HG03064 (cell line): ENCODE measurements around the gene IL31RA.

Experiments used
- ATAC-seq: cut with Tn5 transposase; IDR thresholded peaks from one replicate; pipeline ENCODE4 v1.9.1; 2021; ENCODE audit warnings: low read depth; ENCODE audit not compliant: unreplicated experiment

Gene IL31RA

DNA sequence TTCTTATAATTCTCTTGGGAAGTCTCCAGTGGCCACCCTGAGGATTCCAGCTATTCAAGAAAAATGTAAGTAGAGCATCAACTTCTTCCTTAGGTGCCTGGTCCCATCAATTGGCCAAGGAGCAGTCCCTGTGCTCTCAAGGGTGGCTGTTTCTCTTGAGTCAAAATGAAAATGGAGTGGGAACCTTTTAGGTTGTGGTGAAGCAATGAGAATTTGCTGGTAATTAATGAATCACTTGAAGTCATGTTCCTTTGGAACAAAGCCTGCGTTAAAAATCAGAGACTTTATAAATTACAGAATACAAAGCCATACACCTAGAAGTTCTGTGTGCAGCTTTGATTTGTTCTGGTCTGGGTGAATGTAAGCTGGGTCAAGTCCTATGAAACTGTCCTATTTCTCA lies 48.9 kb downstream of the IL31RA start:
- no peak for ATAC-seq

DNA sequence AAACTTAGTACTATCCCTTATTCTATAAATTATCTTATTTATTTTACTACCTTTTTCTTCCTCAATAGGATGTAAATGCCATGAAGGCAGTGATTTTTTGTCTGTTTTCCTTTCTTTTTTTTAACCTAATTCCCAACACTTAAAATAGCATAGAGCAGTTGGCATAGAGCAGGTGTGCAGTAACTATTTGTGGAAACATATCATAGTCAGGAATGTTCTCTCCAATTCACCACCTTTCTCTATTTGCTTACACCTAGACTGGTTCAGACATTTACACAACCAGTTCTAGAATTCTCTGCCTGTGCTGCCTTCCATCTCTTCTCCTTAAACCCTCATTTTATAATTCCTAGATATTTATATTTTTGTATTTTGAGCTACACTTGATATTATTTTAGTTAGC lies 49.6 kb downstream of the IL31RA start:
- ATAC-seq = no peak

DNA sequence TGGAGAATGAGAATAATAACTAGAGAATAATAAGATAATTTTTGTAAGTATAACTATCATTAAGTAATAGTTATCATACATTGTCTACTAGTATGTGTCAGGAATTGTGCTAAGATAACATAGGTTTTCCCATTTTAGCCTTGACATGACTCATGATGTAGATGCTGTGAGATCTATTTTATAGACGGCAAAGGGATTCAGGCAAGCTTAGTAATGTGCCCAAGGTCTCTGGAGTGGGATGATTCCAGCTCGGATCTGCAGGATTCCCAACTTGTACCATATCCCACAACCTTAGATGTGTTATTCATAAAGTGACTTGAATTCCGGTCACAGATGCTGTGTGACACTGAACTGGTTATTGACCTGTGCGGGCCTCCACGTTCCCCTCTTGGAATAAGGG lies 51.5 kb downstream of the IL31RA start:
- ATAC-seq = no peak

DNA sequence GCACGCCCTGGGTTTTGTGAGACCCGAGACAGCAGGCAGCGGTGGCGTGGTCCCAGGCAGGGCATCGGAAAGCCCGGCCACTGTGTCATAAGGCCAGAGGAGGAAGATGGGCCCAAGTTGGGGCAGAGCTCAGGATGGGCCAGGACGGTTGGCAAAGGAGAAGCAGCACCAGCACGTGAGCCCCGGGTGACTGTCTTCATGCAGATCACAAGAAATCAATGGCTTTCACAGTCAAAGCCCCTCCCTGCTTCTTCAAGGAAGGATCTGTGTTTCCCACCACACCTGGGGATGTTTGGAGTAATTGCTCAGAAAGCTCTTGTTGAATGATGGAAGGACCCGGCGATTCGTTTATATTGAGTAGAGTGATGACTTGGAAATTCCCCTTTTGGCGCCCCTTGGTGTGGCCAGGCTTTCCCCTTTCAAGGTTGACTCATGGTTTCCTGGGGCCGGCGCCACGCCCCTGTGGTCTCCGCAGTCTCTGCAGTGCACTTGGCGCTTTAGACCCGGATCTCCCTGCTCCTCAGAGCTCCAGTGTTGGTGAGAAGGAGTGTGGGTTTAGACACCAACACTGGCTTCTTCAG lies 52.1 kb downstream of the IL31RA start:
- peak; percentile 68 for ATAC-seq

DNA sequence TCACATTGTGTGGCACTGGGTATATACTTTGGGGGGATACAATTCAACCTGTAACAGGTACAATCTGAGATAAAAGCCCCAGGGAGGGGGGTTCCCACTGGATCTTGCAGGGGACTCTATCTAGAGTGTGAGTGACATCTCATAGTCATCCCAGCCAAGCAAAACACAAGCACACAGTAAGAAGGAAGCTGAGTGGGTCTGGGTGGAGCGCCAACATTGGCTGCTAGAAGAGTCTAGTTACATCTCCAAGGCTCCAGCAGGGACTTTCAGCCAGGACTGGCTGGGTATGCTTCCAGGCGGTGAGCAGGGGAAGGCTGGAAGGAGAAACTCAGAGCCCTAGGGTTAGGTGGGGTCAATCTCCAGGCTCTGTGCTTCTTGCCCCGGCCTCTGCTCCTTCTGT lies 53.0 kb downstream of the IL31RA start:
- ATAC-seq = no peak

DNA sequence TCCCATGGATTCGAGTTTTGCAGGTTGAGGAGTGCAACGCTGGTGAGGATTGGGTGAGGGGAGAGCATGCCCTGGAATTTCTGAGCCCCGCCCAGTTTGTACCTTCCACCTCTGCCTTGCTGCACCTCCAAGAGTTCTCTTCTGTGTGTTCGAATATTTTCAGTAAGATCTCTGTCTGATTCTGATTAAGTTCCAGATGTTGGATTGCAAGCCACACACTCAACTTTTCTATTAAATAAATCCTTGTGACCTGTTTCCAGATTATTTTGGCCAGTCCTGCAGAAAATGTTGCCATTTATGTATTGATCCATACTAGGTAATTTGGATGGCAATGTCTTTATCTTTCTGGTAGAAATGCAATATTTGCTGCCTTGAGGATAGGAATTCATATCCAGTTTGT lies 54.1 kb downstream of the IL31RA start:
- no peak for ATAC-seq

DNA sequence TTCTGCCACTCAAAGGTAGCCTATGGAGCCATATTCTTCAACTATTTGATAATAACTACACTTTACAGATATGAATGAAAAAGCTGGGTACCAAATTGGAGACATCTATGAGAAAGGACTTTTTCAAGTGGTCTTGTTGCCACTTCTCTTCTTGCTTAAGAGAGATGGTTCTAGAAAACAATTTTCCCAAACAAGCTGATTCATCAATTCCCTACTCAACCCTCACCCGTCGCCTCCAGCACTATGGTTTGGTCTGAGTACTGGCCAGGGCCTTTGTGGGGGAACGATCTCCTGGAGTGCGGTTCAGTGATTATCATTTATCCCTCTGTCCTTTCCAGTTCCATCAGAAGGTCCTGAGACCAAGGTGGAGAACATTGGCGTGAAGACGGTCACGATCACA lies 56.8 kb downstream of the IL31RA start:
- ATAC-seq = no peak

DNA sequence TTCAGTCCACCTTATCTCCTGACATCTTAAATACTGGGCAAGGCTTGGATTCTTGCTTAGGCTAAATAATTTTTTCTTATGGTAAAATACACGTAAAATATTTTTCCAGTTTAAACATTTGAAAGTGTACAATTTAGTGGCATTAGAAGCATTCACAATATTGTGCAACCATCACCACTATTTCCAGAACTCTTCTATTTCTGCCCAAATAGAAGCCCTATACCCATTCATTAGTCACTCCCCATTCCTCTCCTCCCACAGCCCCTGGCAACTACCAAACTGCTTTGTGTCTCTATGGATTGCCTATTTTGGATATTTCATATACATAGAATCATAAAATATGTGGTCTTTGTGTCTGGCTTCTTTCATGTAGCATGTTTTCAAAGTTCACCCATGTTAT lies 57.6 kb downstream of the IL31RA start:
- no peak for ATAC-seq

DNA sequence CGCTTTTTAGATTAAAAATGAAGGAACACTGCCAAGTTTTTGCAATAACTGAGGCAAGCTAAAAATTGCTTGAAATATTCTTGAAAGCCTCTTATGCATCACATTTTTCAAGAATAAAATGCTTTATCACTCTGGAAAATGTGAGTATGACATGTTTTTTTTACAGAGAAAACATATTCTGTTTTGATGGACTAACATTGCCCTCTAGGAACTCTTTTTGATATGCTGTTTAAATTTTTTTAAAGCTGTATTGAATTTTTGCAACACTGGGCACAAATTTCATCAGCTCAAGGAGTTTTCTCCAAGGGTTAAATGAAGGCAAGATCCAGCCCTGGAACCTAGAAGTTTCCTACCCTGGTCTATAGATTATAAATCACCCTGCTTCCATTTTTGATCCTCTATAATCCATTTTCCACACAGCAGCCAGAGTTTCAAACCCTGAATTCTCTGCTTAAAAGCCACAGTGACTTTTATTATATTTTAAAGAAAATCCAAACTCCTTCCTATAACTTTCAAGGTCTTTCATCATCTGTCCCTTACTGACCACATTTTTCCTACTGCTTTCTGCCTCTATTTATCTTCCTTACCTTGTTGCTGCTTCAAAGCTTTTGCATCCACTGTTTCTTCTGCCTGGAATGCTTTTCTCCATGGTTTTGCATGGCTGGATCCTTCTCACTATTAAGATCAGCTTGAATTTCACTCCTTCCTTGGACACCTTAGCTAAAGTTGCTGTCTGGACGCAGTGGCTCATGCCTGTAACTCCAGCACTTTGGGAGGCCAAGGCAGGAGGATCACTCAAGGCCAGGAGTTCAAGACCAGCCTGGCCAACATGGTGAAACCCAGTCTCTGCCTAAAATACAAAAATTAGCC lies 60.9 kb downstream of the IL31RA start:
- no peak for ATAC-seq

DNA sequence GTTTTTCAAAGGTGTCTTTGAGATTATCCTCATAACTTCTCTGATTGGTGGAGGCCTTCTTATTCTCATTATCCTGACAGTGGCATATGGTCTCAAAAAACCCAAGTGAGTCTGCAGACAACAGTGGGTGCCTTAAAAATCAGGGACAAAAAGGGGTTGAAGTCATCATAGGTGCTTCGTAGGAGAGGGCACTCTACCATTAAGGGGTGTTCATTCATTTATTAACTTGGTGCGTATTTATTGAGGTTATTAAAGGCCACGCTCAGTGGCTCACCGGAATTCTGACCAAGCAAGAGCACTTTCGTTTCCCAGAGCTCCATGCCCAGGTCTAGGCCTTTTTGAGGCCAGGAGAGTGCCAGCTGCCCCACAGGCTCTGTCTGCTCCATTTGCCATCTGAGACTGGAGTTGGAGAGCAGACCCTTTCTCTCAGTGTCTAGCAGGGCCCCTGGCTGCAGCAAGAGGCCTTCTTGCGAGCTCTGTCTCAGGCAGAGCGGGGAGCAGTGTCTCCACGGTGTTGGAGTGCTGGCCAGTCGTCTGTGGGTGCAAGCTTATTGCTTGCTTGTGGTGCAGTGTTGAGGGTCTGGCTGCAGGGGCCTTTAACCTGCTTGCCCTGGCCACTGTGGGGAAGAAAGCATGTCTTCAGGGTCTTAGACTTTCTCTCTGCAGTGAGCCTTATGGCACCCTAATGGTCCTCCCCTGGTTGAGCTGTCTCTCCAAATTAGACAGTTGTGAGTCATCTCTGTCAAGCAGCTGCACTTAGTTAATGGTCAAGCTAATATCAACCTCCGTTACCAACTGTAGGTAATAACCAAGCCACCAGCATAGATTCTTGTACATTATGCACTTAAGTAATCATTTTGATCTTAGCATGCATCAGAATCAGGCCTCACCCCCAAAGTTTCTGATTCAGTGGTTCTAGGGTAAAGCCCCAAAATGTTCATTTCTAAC lies 62.6 kb downstream of the IL31RA start:
- ATAC-seq = peak; percentile 96

DNA sequence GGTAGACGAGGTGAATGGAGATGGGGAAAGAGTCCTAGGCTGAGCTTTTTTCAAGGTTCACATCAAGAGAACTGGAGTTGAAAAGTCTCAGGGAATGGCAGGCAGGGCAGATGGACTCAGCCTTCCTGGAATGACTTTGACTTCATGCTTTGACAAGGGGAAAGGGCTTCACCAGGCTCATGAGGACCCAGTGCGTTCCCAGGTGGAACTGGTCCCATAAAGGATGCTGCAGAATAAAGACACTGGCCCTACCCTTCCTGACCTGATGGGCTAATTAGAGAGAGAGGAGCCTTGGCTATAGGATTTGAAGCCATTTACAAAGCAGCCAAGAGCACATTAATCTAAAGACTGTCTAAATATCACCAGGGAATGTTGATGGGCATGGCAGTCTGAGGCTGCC lies 63.8 kb downstream of the IL31RA start:
- no peak for ATAC-seq

DNA sequence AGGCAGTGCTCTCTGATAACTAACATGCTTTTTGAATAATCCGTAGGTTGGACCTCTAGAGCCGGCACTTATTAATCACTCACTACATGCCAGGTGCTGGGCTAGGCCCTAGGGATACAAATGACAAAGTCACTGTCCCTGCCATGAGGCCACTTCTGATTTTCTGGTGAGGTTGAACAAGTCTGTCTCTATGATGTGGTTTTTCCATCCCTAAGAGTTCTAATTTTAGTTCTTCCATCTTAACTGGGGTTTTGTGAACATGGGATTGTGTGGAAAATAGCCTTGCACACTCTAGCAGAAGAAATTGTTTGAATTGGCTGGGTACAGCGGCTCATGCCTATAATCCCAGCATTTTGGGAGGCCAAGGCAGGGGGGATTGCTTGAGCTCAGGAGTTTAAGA lies 64.6 kb downstream of the IL31RA start:
- no peak for ATAC-seq

DNA sequence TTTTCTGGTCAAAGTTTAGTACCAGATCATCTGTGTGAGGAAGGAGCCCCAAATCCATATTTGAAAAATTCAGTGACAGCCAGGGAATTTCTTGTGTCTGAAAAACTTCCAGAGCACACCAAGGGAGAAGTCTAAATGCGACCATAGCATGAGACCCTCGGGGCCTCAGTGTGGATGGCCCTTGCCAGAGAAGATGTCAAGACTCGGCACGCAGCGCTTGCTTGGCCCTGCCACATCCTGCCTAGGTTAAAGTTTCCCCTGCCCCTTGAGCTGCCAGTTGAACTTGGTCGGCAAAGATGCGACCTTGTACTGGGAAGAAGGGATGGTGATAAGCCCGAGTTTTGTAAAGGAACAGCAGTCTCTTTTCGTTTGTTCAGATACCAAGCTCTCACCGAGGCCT lies 65.8 kb downstream of the IL31RA start:
- ATAC-seq = no peak

DNA sequence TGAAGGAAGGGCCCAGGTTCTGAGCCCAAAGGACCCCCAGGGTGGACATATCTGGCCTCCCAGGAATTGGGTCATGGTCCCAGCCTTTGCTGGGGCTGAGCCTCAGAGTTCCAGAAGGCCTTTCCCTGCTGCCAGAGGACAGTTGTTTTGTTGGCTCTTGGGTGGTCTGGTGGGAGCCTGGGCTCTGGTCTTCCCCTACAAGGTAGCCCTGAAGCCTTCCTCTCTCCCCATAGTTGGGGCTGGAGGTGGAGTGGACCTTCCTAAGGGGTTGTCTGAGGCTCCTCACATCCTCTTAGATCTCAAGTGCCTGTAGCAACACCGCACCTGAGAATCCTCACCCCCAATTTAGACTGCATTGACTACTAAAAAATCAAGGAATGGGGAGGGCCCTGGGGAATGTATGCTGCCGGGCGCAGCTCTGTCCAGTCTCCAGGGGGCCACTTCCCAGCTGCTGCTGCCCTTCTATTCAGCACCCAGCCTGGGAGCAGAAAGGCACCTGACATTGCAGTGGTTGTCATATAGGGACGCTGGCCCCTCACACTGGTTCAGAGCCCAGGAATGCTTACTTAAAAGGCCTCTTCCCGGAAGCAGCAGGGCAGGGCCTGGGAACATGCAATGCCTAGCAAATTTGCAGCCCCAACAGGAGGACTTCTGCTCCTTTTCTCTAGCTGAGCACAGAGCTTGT lies 66.4 kb downstream of the IL31RA start:
- no peak for ATAC-seq

DNA sequence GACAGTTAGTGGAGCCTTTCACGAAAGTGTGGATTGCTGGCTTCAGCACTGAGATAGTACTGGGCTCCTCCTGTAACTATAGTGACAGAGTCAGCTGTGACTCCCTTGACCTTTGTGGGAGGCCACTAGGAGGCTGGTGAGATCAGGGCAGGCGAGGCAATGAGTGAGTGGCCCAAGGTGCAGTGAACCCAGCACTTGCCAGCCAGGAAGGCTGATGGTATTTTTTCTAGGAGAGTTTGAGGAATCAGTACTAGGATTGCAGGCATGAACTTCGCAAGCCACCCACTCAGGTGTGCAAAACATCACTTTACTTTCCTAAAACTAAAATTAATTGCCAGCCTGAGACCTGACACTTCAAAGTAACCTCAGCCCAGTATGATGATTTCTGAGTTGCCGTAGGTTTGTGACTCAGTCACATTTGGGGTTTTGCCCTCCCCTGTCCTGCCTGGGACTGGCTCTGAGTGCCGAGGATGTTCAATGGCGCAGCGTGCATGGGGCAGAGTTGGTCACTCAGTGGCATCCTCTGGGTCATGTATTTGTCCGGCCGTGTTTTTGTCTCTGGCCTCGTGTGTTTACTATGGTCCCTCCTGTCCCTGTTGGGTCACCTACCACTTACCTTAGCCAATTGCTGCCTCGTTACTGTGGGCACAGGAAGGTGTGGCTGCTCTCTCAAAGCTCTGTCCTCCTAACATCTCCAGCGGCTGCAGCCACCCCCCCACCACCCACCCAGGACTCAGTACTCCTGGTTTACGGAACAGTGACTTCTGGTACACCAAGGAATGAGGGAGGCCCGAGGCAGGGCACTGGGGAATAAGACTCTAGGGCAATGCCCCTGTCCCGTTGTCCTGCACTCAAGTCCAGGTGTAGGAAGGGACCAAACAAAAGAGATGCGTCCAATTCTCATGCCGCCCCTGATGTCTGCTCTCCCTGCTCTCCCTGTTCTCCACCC lies 67.2 kb downstream of the IL31RA start:
- ATAC-seq = no peak

DNA sequence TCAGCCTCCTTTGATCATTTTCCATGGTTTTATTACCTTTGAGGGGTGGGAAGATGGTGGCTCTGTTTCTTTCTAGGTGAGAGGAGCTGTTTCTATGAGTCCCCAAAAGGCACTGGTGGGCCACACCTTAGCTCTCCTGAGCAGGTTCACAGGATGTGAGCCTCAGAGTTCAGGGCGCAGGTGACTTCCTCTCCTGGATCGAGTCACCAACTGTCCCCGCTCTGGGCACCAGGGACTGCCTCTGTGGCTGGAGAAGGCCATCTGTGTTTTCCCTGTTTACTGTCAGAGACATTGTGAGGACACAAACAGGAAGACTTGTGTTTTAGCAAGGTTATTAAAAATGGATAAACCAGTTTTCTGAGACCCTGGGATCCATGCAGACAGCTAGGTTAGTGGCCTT lies 68.5 kb downstream of the IL31RA start:
- ATAC-seq = no peak

DNA sequence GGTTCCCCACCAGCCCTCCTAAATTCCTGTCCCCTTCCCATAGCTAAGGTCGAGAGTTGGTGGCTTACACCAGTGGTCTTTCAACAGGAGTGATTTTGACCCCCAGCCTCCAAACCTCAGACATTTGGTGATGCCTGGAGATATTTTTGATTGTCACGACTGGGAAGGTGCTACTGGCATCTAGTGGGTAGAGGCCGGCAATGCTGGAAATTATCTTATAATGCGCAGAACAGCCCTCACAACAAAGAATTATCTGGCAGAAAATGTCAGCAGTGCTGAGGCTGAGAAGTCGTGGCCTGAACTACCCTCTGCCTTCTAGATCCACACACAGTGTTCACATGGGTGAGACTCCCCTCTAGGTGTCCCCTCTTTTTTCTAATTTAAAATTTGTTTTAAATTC lies 69.6 kb downstream of the IL31RA start:
- no peak for ATAC-seq

DNA sequence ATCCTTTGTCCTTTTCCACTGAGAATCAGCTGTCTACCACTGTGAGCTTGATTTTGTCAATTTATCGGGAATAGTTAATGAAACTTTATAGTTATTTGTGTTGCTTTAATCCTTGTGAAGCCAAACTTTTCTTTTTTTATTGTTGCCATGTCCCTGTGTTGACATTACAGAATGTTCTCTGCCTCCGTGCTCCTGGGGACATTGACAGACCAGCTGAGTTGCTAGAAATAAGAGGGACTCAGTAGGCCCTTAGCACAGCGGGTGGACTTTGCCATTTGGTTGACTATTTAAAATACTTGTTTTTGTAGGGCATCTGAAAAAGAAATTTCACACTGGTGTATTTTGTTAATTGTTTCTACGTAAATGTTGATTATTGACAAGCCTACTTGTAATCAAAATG lies 70.5 kb downstream of the IL31RA start:
- ATAC-seq = no peak

DNA sequence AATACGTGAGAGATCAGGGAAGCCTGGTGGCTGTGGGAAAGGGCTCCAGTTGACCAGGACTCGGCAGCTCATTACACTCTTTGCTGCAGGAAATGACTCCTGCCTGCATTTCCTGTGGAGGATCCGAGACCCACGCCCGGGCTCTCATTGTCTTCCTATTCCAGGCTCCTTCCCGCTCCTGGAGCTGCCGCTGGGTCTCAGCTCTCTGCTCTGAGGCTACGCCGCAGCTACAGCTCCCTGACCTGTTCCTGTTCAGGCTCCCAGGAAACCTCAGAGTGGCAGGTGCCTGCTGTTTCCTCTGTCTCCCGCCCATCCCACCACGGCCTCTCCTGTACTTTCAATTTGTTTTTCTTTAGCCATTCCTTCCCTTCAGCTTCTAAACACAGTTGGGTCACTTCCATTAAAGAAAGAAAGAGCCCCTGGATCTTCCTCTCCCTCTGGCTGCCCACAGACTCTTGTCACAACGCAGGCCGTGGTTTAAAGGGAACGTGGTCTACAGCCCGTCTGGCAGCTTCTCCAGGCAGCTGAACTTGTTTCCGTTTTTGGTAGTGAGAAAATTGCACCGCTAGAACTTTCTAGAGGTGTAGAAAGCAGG lies 72.1 kb downstream of the IL31RA start:
- no peak for ATAC-seq
